OCI-LY7 (cell line): ENCODE results near the gene DBNL. TPM values are rescaled to one million over a fixed set of nuclear protein-coding genes. Genes with fewer than 3 reads are reported as not detected.

Source experiments
- BruUV-seq: library from RNA; stranded (reverse); fragments of 400-500 nt; replicated peaks from 2 replicates; lab custom pipeline; 2021; lab: Mats Ljungman, UMichigan
- CTCF ChIA-PET: fragments of 300-600 bp; sonication (Branson Sonifier 250); formaldehyde crosslinking; loops from one replicate; lab custom pipeline; 2022; ENCODE audit warnings: antibody characterized with exemption; ENCODE audit not compliant: unreplicated experiment; lab: Charles Lee
- POLR2A ChIA-PET: fragments of 300-600 bp; sonication (Branson Sonifier 250); formaldehyde crosslinking; loops from one replicate; lab custom pipeline; 2022; ENCODE audit warnings: antibody characterized with exemption; lab: Charles Lee
- DNase-seq: peaks from one replicate; pipeline ENCODE4 v3.0.0-alpha.2; 2015; ENCODE audit warnings: low spot score
- H2AFZ ChIP-seq: fragments of 200-600 bp; sonication (generic), shearing (Covaris generic); 2 replicates; pipeline ENCODE4 v1.6.1; 2014; ENCODE audit warnings: mild to moderate bottlenecking, antibody characterized with exemption, low read length, moderate library complexity
- H3K27ac ChIP-seq: fragments of 200-600 bp; sonication (generic); 2 replicates; pipeline ENCODE4 v1.5.1; 2014; ENCODE audit warnings: mixed run types, low read depth, mild to moderate bottlenecking, moderate library complexity, low read length, inconsistent platforms; ENCODE audit not compliant: poor library complexity, severe bottlenecking
- H3K36me3 ChIP-seq: fragments of 200-600 bp; sonication (generic); 2 replicates; pipeline ENCODE4 v1.6.1; 2014; ENCODE audit warnings: mild to moderate bottlenecking, antibody characterized with exemption, low read length, moderate library complexity, mixed read lengths; ENCODE audit not compliant: insufficient read depth
- H3K4me1 ChIP-seq: fragments of 200-600 bp; sonication (generic); 2 replicates; pipeline ENCODE4 v1.5.1; 2014; ENCODE audit warnings: mild to moderate bottlenecking, low read length; ENCODE audit not compliant: insufficient read depth, poor library complexity, severe bottlenecking
- H3K4me2 ChIP-seq: fragments of 200-600 bp; sonication (generic); 2 replicates; pipeline ENCODE4 v1.6.1; 2014; ENCODE audit warnings: mild to moderate bottlenecking, low read length
- H3K4me3 ChIP-seq: fragments of 200-600 bp; sonication (generic); 2 replicates; pipeline ENCODE4 v1.5.1; 2014; ENCODE audit warnings: mild to moderate bottlenecking, low read depth, low read length; ENCODE audit not compliant: poor library complexity, severe bottlenecking
- H3K79me2 ChIP-seq: fragments of 200-600 bp; sonication (generic); 2 replicates; pipeline ENCODE4 v1.6.1; 2016; ENCODE audit warnings: low read depth, mild to moderate bottlenecking, low read length, moderate library complexity, mixed read lengths; ENCODE audit not compliant: insufficient read depth
- H3K9me2 ChIP-seq: fragments of 200-600 bp; sonication (generic); 2 replicates; pipeline ENCODE4 v1.6.1; 2016; ENCODE audit warnings: mild to moderate bottlenecking, low read length, mixed read lengths; ENCODE audit not compliant: insufficient read depth
- H3K9me3 ChIP-seq: fragments of 200-600 bp; sonication (generic); 2 replicates; pipeline ENCODE4 v1.6.1; 2014; ENCODE audit warnings: mild to moderate bottlenecking, mixed run types, low read length, mixed read lengths
- H4K20me1 ChIP-seq: fragments of 200-600 bp; sonication (generic); 2 replicates; pipeline ENCODE4 v1.6.1; 2014; ENCODE audit warnings: mild to moderate bottlenecking, antibody characterized with exemption, low read length, moderate library complexity, mixed read lengths; ENCODE audit not compliant: insufficient read depth
- EZH2phosphoT487 ChIP-seq: fragments of 200-600 bp; sonication (generic); IDR thresholded peaks from 2 replicates; pipeline ENCODE4 v1.6.1; 2018; ENCODE audit warnings: low read depth, borderline replicate concordance, mild to moderate bottlenecking, mixed run types, antibody characterized with exemption, low read length, moderate library complexity, mixed read lengths
- intact Hi-C: fragments of 100-400 bp; cut with micrococcal nuclease; formaldehyde crosslinking; loops from one replicate; pipeline ENCODE4 v1.10.0; 2022; ENCODE audit not compliant: unreplicated experiment
- total RNA-seq, 2 experiments: library from RNA; depleted of rRNA in 1 of 2; stranded (reverse); fragments of >200 nt in 1 of 2; shearing (Covaris generic) in 1 of 2; gene quantifications; 2 replicates each; pipeline ENCODE4 v1.2.3, GENCODE V29; 2014 to 2022
- TF ChIP-seq, protein P1 (sequence below): fragments of 200-600 bp; sonication (generic); conservative IDR thresholded peaks from 2 replicates; pipeline ENCODE4 v1.5.1; 2014; ENCODE audit warnings: mild to moderate bottlenecking, antibody characterized with exemption, low read length, moderate library complexity, mixed read lengths

The DBNL gene
- total RNA-seq, 2 experiments from 2014 or later = 124 to 137 TPM

DNA sequence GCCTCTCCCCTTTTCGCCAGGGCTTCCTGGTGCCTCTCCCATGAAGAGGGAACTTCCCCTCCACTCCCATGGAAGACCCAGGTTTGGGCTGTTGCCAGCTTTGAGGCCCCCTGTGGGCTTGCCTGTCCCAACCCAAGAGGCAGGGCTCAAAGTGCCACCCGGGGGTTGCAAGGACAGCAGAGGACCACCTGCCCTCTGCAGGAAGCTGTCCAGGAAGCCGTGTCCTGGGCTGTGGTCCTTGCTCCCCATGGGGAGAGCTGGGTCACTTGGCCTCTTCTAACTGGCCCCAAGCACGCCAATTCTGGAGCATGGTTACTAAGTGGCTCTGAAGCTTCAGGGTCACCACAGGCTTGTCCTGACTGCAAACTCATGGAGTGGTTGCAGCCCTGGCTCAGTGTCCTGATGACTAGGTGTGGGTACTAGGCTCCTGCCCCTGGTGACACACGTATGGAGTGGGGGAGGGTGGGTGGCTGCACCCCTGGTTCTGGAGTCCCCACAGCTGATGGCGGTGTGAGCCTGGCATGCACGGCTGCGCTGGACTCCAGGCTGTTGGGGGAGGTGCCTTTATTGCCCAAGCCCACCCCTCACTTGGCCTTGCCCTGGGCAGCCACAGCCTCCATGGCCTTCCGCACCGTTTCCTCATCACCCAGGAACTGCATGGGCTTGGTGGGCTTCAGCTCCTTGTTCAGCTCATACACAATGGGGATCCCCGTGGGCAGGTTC is 17.8 kb downstream of the DBNL start:
- ChIA-PET POLR2A (interaction anchor here (0.6 kb wide), 1 partner anchor 26 kb away, joined by 3 read pairs; no protein-coding TSS in a partner anchor), CTCF (no interaction called here)
- H3K27ac ChIP-seq = no peak overlapping the region
- intact Hi-C loops = no loop called here
- no peak overlapping the region for H3K4me3 ChIP-seq
- no peaks in the 10 kb centered on the region for H3K79me2 ChIP-seq
- H3K9me3 ChIP-seq = no peaks in the 10 kb centered on the region
- no peaks in the 10 kb centered on the region for H4K20me1 ChIP-seq
- DNase-seq = no peak
- no peaks in the 10 kb centered on the region for H3K9me2 ChIP-seq
- no TSS peak for BruUV-seq
- H3K36me3 ChIP-seq = peaks cover 57% of the 10 kb centered on the region
- peaks cover 29% of the 10 kb centered on the region for H3K4me1 ChIP-seq
- TF ChIP-seq EZH2phosphoT487 = no peak
- TF ChIP-seq, protein P1, sequence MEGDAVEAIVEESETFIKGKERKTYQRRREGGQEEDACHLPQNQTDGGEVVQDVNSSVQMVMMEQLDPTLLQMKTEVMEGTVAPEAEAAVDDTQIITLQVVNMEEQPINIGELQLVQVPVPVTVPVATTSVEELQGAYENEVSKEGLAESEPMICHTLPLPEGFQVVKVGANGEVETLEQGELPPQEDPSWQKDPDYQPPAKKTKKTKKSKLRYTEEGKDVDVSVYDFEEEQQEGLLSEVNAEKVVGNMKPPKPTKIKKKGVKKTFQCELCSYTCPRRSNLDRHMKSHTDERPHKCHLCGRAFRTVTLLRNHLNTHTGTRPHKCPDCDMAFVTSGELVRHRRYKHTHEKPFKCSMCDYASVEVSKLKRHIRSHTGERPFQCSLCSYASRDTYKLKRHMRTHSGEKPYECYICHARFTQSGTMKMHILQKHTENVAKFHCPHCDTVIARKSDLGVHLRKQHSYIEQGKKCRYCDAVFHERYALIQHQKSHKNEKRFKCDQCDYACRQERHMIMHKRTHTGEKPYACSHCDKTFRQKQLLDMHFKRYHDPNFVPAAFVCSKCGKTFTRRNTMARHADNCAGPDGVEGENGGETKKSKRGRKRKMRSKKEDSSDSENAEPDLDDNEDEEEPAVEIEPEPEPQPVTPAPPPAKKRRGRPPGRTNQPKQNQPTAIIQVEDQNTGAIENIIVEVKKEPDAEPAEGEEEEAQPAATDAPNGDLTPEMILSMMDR = no peak
- no peak overlapping the region for H3K4me2 ChIP-seq
- H2AFZ ChIP-seq = no peak overlapping the region

DNA sequence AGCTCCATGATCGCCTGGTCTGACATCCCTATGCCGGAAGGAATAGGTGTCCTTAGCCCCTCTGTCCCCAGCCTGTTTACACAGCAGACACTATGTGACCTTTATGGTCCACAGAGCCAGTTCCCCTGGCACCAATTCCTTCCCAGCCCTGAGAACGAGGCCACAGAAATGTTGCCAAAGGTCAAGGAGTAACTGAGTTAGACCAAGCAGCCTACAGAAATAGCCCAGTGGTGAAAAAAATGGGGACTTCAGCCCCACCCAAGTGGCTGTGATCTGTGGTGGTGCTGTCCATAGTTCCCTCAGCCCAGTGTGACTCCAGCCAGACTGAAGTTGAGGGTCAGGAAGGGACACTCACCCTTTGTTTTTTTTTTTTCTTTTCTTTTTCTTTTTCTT is 18.4 kb downstream of the DBNL start:
- no peaks in the 10 kb centered on the region for H3K9me3 ChIP-seq
- DNase-seq = no peak
- H3K27ac ChIP-seq = no peak overlapping the region
- no peak overlapping the region for H2AFZ ChIP-seq
- intact Hi-C loops = no loop called here
- BruUV-seq = no TSS peak
- H3K4me2 ChIP-seq = no peak overlapping the region
- POLR2A ChIA-PET = no interaction called here
- peaks cover 23% of the 10 kb centered on the region for H3K4me1 ChIP-seq
- H4K20me1 ChIP-seq = no peaks in the 10 kb centered on the region
- H3K79me2 ChIP-seq = no peaks in the 10 kb centered on the region
- H3K9me2 ChIP-seq = no peaks in the 10 kb centered on the region
- TF ChIP-seq, protein P1 = no peak
- TF ChIP-seq EZH2phosphoT487 = no peak
- CTCF ChIA-PET = no interaction called here
- H3K4me3 ChIP-seq = no peak overlapping the region
- peaks cover 52% of the 10 kb centered on the region for H3K36me3 ChIP-seq

DNA sequence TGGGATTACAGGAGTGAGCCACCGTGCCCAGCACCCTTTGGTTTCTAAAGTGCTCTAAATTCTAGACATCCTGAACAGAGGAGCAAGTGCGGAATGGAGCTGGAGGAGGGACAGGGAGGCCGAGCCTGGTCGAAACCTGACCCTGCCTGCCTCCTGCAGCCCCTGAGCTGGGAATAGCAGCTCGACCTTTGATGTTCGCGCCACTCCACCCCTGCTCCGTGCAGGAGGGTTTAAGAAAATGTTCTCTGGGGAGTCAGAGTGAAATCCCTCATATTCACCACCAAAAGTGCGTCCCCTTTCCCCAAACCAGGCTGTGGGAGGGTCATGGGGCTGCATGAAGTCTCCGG is 19.0 kb downstream of the DBNL start:
- TF ChIP-seq, protein P1 = no peak
- no peak for TF ChIP-seq EZH2phosphoT487
- BruUV-seq = no TSS peak
- no peak overlapping the region for H3K27ac ChIP-seq
- no peaks in the 10 kb centered on the region for H3K9me2 ChIP-seq
- H3K36me3 ChIP-seq = peaks cover 46% of the 10 kb centered on the region
- H3K4me2 ChIP-seq = no peak overlapping the region
- H4K20me1 ChIP-seq = no peaks in the 10 kb centered on the region
- H3K4me1 ChIP-seq = peaks cover 17% of the 10 kb centered on the region
- H2AFZ ChIP-seq = no peak overlapping the region
- no peaks in the 10 kb centered on the region for H3K79me2 ChIP-seq
- POLR2A ChIA-PET = no interaction called here
- no peak for DNase-seq
- H3K4me3 ChIP-seq = no peak overlapping the region
- intact Hi-C loops = no loop called here
- CTCF ChIA-PET = no interaction called here
- no peaks in the 10 kb centered on the region for H3K9me3 ChIP-seq
